Smooth muscle cell (in vitro differentiated cells): ENCODE measurements around the gene CHRND. TPM values are rescaled to one million over a fixed set of nuclear protein-coding genes. Genes with fewer than 3 reads are reported as not detected.

ENCODE experiments used
- DNase-seq: peaks from one replicate; lab custom pipeline; 2025; ENCODE audit not compliant: unreplicated experiment; lab: John Stamatoyannopoulos, UW
- H2AFZ ChIP-seq: fragments of 200-600 bp; sonication (generic); 2 replicates; pipeline ENCODE4 v1.6.0; 2016; ENCODE audit warnings: antibody characterized with exemption, low read depth, mild to moderate bottlenecking
- H3F3A ChIP-seq: fragments of 200-600 bp; sonication (generic); 2 replicates; pipeline ENCODE4 v1.6.0; 2017; ENCODE audit warnings: antibody characterized with exemption, low read depth
- H3K27ac ChIP-seq: fragments of 200-600 bp; sonication (generic); 2 replicates; pipeline ENCODE4 v1.5.1; 2016; ENCODE audit warnings: low read depth, mild to moderate bottlenecking
- H3K27me3 ChIP-seq: fragments of 200-600 bp; sonication (generic); 2 replicates; pipeline ENCODE4 v1.6.1; 2016; ENCODE audit warnings: low read depth, mild to moderate bottlenecking
- H3K36me3 ChIP-seq: fragments of 200-600 bp; sonication (generic); 2 replicates; pipeline ENCODE4 v1.5.1; 2016; ENCODE audit warnings: low read depth
- H3K4me1 ChIP-seq: fragments of 200-600 bp; sonication (generic); 2 replicates; pipeline ENCODE4 v1.5.1; 2016; ENCODE audit warnings: low read depth
- H3K4me2 ChIP-seq: fragments of 200-600 bp; sonication (generic); 2 replicates; pipeline ENCODE4 v1.6.0; 2016; ENCODE audit warnings: mild to moderate bottlenecking
- H3K4me3 ChIP-seq: fragments of 200-600 bp; sonication (generic); 2 replicates; pipeline ENCODE4 v1.5.1; 2016; ENCODE audit warnings: mild to moderate bottlenecking
- H3K79me2 ChIP-seq: fragments of 200-600 bp; sonication (generic); 2 replicates; pipeline ENCODE4 v1.6.0; 2016; ENCODE audit warnings: low read depth, mild to moderate bottlenecking
- H3K9ac ChIP-seq: fragments of 200-600 bp; sonication (generic); 2 replicates; pipeline ENCODE4 v1.6.0; 2016; ENCODE audit warnings: low read depth
- H3K9me3 ChIP-seq: fragments of 200-600 bp; sonication (generic); replicated peaks from 2 replicates; pipeline ENCODE4 v1.5.1; 2016; ENCODE audit warnings: low read depth
- H4K20me1 ChIP-seq: fragments of 200-600 bp; sonication (generic); 2 replicates; pipeline ENCODE4 v1.6.0; 2016; ENCODE audit warnings: low read depth
- WGBS: methylation state at CpG from one replicate; pipeline ENCODE4 v1.1.7; 2016; ENCODE audit warnings: low lambda C conversion rate; 5-methylcytosine and 5-hydroxymethylcytosine counted together
- polyA plus RNA-seq: library from polyadenylated mRNA; unstranded; fragments of >200 nt; fragmentation: Nextera tagmentation; extraction: Ambion mirVana; gene quantifications from 2 replicates; pipeline ENCODE4 v1.2.1, GENCODE V29; 2016
- total RNA-seq: library from RNA; depleted of rRNA; stranded (reverse); fragments of >200 nt; gene quantifications from 2 replicates; pipeline ENCODE4 v1.2.3, GENCODE V29; 2014
- TF ChIP-seq, protein P1 (sequence below): fragments of 200-600 bp; sonication (generic); IDR thresholded peaks from 2 replicates; pipeline ENCODE4 v1.5.1; 2017; ENCODE audit warnings: borderline replicate concordance, mild to moderate bottlenecking, antibody characterized with exemption; ENCODE audit not compliant: insufficient read depth, poor library complexity, severe bottlenecking

The CHRND gene
- total and polyA plus RNA-seq, 2 experiments from 2014 or later, result not detected

DNA sequence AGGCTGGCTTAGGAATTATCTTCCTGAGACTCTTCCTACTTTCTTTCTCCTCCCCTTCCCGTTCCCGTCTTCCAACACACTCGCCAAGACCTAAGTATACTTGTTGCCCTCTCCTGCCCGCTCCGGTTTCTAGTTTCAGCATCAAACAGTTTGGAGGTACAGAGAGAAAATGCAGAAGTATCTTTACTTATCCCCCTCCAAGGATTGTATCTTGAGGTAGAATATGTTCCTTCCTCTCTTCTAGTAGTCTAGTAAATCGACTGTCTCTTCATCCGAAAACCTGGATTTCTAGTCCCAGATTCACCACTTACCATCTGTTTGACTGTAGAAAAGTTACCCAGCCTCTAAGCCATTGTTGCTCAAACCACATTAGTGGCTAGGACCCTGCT lies 25.3 kb downstream of the CHRND start:
- no peak for DNase-seq
- Histone ChIP-seq H3K4me3 (peak overlapping the region; percentile 80), H3K9ac (peak overlapping the region; percentile 95), H3K9me3 (no peaks in the 10 kb centered on the region), H3F3A (peaks cover 4% of the 10 kb centered on the region), H3K36me3 (no peaks in the 10 kb centered on the region), H3K4me2 (peak overlapping the region; percentile 89), H3K27me3 (no peaks in the 10 kb centered on the region), H4K20me1 (peaks cover 49% of the 10 kb centered on the region), H3K79me2 (peaks cover 69% of the 10 kb centered on the region), H3K4me1 (peaks cover 14% of the 10 kb centered on the region), H2AFZ (peak overlapping the region; percentile 50), H3K27ac (peak overlapping the region; percentile 93)
- TF ChIP-seq, protein P1, sequence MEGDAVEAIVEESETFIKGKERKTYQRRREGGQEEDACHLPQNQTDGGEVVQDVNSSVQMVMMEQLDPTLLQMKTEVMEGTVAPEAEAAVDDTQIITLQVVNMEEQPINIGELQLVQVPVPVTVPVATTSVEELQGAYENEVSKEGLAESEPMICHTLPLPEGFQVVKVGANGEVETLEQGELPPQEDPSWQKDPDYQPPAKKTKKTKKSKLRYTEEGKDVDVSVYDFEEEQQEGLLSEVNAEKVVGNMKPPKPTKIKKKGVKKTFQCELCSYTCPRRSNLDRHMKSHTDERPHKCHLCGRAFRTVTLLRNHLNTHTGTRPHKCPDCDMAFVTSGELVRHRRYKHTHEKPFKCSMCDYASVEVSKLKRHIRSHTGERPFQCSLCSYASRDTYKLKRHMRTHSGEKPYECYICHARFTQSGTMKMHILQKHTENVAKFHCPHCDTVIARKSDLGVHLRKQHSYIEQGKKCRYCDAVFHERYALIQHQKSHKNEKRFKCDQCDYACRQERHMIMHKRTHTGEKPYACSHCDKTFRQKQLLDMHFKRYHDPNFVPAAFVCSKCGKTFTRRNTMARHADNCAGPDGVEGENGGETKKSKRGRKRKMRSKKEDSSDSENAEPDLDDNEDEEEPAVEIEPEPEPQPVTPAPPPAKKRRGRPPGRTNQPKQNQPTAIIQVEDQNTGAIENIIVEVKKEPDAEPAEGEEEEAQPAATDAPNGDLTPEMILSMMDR, result no peak
- WGBS, result 20% methylated on average over 7 of the region's 7 CpGs

DNA sequence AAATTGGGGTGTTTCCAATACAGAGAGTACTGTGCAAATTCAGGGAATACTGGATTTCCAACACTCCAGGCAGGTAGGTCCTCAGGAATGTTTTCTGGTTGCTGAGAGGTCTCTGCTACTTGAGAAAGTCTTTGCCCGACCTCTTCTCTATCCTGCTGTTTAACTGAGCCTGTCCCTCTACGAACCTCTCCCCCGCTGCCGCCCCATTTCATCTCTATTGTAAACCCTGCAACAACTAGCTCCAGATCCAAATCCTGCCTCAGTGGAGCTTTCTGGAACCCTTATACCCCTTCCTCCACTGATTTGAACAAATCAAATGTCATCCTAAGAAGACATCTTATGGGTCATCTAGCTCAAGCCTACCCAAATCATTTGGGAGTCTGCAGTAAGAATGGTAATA lies 25.8 kb downstream of the CHRND start:
- Histone ChIP-seq H3K4me3 (peak overlapping the region; percentile 80), H3K79me2 (peaks cover 71% of the 10 kb centered on the region), H3K27ac (peak overlapping the region; percentile 93), H4K20me1 (peaks cover 55% of the 10 kb centered on the region), H3K4me2 (peak overlapping the region; percentile 89), H3K4me1 (peaks cover 14% of the 10 kb centered on the region), H3K27me3 (no peaks in the 10 kb centered on the region), H2AFZ (no peak overlapping the region), H3K36me3 (no peaks in the 10 kb centered on the region), H3K9me3 (no peaks in the 10 kb centered on the region), H3K9ac (peak overlapping the region; percentile 95), H3F3A (peaks cover 4% of the 10 kb centered on the region)
- WGBS, result 98% methylated on average over 4 of the region's 4 CpGs
- DNase-seq, result no peak
- TF ChIP-seq, protein P1, result no peak

- H3K27me3 ChIP-seq, result no peaks in the 10 kb centered on the region
- no peak overlapping the region for H3K4me3 ChIP-seq
- H3K9ac ChIP-seq, result no peak overlapping the region
- no peak overlapping the region for H3K27ac ChIP-seq
- 83% methylated on average over 3 of the region's 3 CpGs for WGBS
- no peak overlapping the region for H2AFZ ChIP-seq
- peaks cover 76% of the 10 kb centered on the region for H4K20me1 ChIP-seq
- peaks cover 6% of the 10 kb centered on the region for H3K36me3 ChIP-seq
- TF ChIP-seq, protein P1, result no peak
- no peak overlapping the region for H3K4me2 ChIP-seq
- H3K9me3 ChIP-seq, result no peaks in the 10 kb centered on the region
- H3F3A ChIP-seq, result peaks cover 1% of the 10 kb centered on the region
- H3K4me1 ChIP-seq, result peaks cover 5% of the 10 kb centered on the region
- H3K79me2 ChIP-seq, result peaks cover 43% of the 10 kb centered on the region
- DNase-seq, result no peak
Measured at GRCh38 chr2:232556426-232556825, 30.5 kb downstream of the CHRND start.

- H3K27me3 ChIP-seq, result no peaks in the 10 kb centered on the region
- H3K9me3 ChIP-seq, result no peaks in the 10 kb centered on the region
- H3F3A ChIP-seq, result no peaks in the 10 kb centered on the region
- H3K4me1 ChIP-seq, result no peaks in the 10 kb centered on the region
- peaks cover 43% of the 10 kb centered on the region for H4K20me1 ChIP-seq
- H2AFZ ChIP-seq, result no peak overlapping the region
- H3K4me3 ChIP-seq, result no peak overlapping the region
- peak overlapping the region; percentile 17 for H3K9ac ChIP-seq
- H3K27ac ChIP-seq, result peak overlapping the region; percentile 54
- peaks cover 23% of the 10 kb centered on the region for H3K36me3 ChIP-seq
- TF ChIP-seq, protein P1, result no peak
- WGBS, result 87% methylated on average over 8 of the region's 8 CpGs
- no peaks in the 10 kb centered on the region for H3K79me2 ChIP-seq
- DNase-seq, result no peak
- no peak overlapping the region for H3K4me2 ChIP-seq
Measured at GRCh38 chr2:232562515-232563151, 36.7 kb downstream of the CHRND start.
